ENCODE data around the gene DNAJB8.

GRCh38 chr3:128485282-128486204 is 18.9 kb upstream of the DNAJB8 start:
- TF ChIP-seq, protein P1, sequence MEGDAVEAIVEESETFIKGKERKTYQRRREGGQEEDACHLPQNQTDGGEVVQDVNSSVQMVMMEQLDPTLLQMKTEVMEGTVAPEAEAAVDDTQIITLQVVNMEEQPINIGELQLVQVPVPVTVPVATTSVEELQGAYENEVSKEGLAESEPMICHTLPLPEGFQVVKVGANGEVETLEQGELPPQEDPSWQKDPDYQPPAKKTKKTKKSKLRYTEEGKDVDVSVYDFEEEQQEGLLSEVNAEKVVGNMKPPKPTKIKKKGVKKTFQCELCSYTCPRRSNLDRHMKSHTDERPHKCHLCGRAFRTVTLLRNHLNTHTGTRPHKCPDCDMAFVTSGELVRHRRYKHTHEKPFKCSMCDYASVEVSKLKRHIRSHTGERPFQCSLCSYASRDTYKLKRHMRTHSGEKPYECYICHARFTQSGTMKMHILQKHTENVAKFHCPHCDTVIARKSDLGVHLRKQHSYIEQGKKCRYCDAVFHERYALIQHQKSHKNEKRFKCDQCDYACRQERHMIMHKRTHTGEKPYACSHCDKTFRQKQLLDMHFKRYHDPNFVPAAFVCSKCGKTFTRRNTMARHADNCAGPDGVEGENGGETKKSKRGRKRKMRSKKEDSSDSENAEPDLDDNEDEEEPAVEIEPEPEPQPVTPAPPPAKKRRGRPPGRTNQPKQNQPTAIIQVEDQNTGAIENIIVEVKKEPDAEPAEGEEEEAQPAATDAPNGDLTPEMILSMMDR (IDR thresholded peaks at IDR 0.05): no peak
- no peak for TF ChIP-seq POLR2A (IDR thresholded peaks at IDR 0.05)
